Nephron progenitor cell (in vitro differentiated cells): ENCODE data around the gene ADAMTS14.
A peak's percentile ranks its signal among the peaks of the same experiment; 100 is the strongest.
"Not testable (repeated sequence)": the region's sequence is repeated elsewhere in the genome, so short reads cannot be mapped to it uniquely, and the experiment has no call there.

Experiments
- DNase-seq: peaks from one replicate; pipeline ENCODE4 v3.0.0; 2021
- H3K27ac Mint-ChIP-seq: 2 replicates; pipeline ENCODE4 v1.8.0; 2021; ENCODE audit warnings: mild to moderate bottlenecking, moderate library complexity, mixed read lengths
- H3K27me3 Mint-ChIP-seq: 2 replicates; pipeline ENCODE4 v1.8.0; 2021; ENCODE audit warnings: mild to moderate bottlenecking, low read depth, mixed read lengths; ENCODE audit not compliant: poor library complexity
- H3K36me3 Mint-ChIP-seq: 2 replicates; pipeline ENCODE4 v1.8.0; 2021; ENCODE audit warnings: low read depth, mixed read lengths
- H3K4me1 Mint-ChIP-seq: 2 replicates; pipeline ENCODE4 v1.8.0; 2021; ENCODE audit warnings: mixed read lengths
- H3K4me3 Mint-ChIP-seq: 2 replicates; pipeline ENCODE4 v1.8.0; 2021; ENCODE audit warnings: mild to moderate bottlenecking, moderate library complexity, mixed read lengths
- H3K9me3 Mint-ChIP-seq: 2 replicates; pipeline ENCODE4 v1.8.0; 2021; ENCODE audit warnings: mild to moderate bottlenecking, moderate library complexity, mixed read lengths
- TF ChIP-seq, protein P1 (sequence below): fragments of 200-600 bp; sonication (generic); IDR thresholded peaks from 2 replicates; pipeline ENCODE4 v1.5.0; 2021; ENCODE audit warnings: antibody characterized with exemption

The ADAMTS14 gene

GRCh38 chr10:70662362-70663220 lies 9.7 kb upstream of the ADAMTS14 start:
- Mint-ChIP-seq H3K9me3 (peaks cover 22% of the 10 kb centered on the region), H3K4me3 (no peak overlapping the region), H3K27ac (peak overlapping the region; percentile 2), H3K27me3 (peaks cover 19% of the 10 kb centered on the region), H3K4me1 (peaks cover 26% of the 10 kb centered on the region), H3K36me3 (peaks cover 4% of the 10 kb centered on the region)
- no peak for DNase-seq
- TF ChIP-seq, protein P1, sequence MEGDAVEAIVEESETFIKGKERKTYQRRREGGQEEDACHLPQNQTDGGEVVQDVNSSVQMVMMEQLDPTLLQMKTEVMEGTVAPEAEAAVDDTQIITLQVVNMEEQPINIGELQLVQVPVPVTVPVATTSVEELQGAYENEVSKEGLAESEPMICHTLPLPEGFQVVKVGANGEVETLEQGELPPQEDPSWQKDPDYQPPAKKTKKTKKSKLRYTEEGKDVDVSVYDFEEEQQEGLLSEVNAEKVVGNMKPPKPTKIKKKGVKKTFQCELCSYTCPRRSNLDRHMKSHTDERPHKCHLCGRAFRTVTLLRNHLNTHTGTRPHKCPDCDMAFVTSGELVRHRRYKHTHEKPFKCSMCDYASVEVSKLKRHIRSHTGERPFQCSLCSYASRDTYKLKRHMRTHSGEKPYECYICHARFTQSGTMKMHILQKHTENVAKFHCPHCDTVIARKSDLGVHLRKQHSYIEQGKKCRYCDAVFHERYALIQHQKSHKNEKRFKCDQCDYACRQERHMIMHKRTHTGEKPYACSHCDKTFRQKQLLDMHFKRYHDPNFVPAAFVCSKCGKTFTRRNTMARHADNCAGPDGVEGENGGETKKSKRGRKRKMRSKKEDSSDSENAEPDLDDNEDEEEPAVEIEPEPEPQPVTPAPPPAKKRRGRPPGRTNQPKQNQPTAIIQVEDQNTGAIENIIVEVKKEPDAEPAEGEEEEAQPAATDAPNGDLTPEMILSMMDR: no peak

- Mint-ChIP-seq H3K27me3 (peaks cover 20% of the 10 kb centered on the region), H3K4me1 (peaks cover 26% of the 10 kb centered on the region), H3K9me3 (peaks cover 15% of the 10 kb centered on the region)
- not testable (repeated sequence) for DNase-seq, H3K4me3 Mint-ChIP-seq, H3K36me3 Mint-ChIP-seq, H3K27ac Mint-ChIP-seq
These were observed 8.6 kb upstream of the ADAMTS14 start for GRCh38 chr10:70663458-70664409.

- Mint-ChIP-seq H3K4me1 (peaks cover 26% of the 10 kb centered on the region), H3K27ac (no peak overlapping the region), H3K4me3 (no peak overlapping the region)
These were observed 7.6 kb upstream of the ADAMTS14 start for GRCh38 chr10:70664702-70665195.

GRCh38 chr10:70666960-70667798 lies 5.1 kb upstream of the ADAMTS14 start:
- H3K36me3 Mint-ChIP-seq: no peaks in the 10 kb centered on the region
- TF ChIP-seq, protein P1: no peak
- peaks cover 17% of the 10 kb centered on the region for H3K4me1 Mint-ChIP-seq
- peaks cover 4% of the 10 kb centered on the region for H3K9me3 Mint-ChIP-seq
- no peak for DNase-seq
- H3K27me3 Mint-ChIP-seq: peaks cover 40% of the 10 kb centered on the region
- H3K27ac Mint-ChIP-seq: no peak overlapping the region
- H3K4me3 Mint-ChIP-seq: no peak overlapping the region

More at GRCh38 chr10:70664702-70665195, 7.6 kb upstream of the ADAMTS14 start:
- Mint-ChIP-seq H3K36me3 (no peaks in the 10 kb centered on the region), H3K27me3 (peaks cover 24% of the 10 kb centered on the region), H3K9me3 (peaks cover 5% of the 10 kb centered on the region)
- TF ChIP-seq, protein P1: no peak
- no peak for DNase-seq

DNA sequence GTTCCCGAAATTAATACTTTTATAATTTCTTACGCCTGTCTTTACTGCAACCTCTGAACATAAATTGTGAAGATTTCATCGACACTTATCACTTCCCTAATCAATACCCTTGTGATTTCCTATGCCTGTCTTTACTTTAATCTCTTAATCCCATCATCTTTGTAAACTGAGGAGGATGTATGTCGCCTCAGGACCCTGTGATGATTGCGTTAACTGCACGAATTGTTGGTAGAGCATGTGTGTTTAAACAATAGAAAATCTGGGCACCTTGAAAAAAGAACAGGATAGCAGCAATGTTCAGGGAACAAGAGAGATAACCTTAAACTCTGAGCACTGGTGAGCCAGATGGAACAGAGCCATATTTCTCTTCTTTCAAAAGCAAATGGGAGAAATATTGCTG lies 4.5 kb upstream of the ADAMTS14 start:
- H3K9me3 Mint-ChIP-seq, H3K27ac Mint-ChIP-seq, DNase-seq, H3K36me3 Mint-ChIP-seq, H3K4me3 Mint-ChIP-seq: not testable (repeated sequence)
- Mint-ChIP-seq H3K27me3 (peaks cover 40% of the 10 kb centered on the region), H3K4me1 (peaks cover 14% of the 10 kb centered on the region)

DNA sequence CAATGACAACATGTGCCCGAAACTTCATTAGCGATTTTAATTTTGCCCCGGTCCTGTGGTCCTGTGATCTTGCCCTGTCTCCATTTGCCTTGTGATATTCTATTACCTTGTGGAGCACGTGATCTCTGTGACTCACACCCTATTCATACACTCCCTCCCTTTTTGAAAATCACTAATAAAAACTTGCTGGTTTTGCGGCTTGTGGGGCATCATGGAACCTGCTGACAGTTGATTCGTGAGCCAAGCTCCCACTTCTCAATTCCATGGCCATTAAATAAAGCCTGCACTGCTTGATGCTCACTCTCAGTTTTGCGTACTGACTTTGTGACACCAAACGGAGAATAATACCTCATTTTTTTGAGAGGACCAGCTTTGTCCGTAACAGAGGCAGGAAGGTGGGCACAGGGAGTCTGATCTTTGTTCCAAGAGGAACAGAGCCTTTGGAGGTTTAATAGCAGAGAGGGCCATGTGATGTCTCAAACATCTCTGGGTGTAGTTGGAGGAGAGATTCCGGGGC lies 3.8 kb upstream of the ADAMTS14 start:
- Mint-ChIP-seq H3K4me1 (peaks cover 21% of the 10 kb centered on the region), H3K27ac (no peak overlapping the region), H3K27me3 (peaks cover 47% of the 10 kb centered on the region), H3K4me3 (no peak overlapping the region), H3K36me3 (no peaks in the 10 kb centered on the region), H3K9me3 (peaks cover 4% of the 10 kb centered on the region)
- TF ChIP-seq, protein P1: no peak
- no peak for DNase-seq
